ENCODE results near the gene IRF2.
A peak's percentile ranks its signal among the peaks of the same experiment; 100 is the strongest.

IRF2 gene

GRCh38 chr4:184474263-184475095 lies at the start of gene IRF2:
Gene IRF2 (minus strand): TSS chr4:184474550. CDS start chr4:184429064, 45,486 bp downstream.
- peak; percentile 86 to 94 (median 88) for DNase-seq

GRCh38 chr4:184515606-184516005 lies 41.3 kb upstream of the IRF2 start:
- no peak for DNase-seq

- DNase-seq: no peak
These were observed 40.0 kb upstream of the IRF2 start for GRCh38 chr4:184514121-184514988.

- DNase-seq: no peak
These were observed 39.4 kb upstream of the IRF2 start for GRCh38 chr4:184513802-184514120.

- no peak for DNase-seq
These were observed 36.8 kb upstream of the IRF2 start for GRCh38 chr4:184511156-184511555.

GRCh38 chr4:184510401-184510800 lies 36.1 kb upstream of the IRF2 start:
- no peak for DNase-seq

- no peak for DNase-seq
These were observed 32.3 kb upstream of the IRF2 start for GRCh38 chr4:184506527-184507121.

- no peak for DNase-seq
These were observed 30.0 kb upstream of the IRF2 start for GRCh38 chr4:184504385-184504784.

- DNase-seq: peak in 1 of 4 experiments; percentile 15
These were observed 29.5 kb upstream of the IRF2 start for GRCh38 chr4:184503869-184504300.

GRCh38 chr4:184500748-184501589 lies 26.6 kb upstream of the IRF2 start:
- DNase-seq: no peak

- no peak for DNase-seq
These were observed 25.6 kb upstream of the IRF2 start for GRCh38 chr4:184499996-184500395.

GRCh38 chr4:184498598-184498997 lies 24.2 kb upstream of the IRF2 start:
- DNase-seq: no peak

- DNase-seq: no peak
These were observed 15.4 kb upstream of the IRF2 start for GRCh38 chr4:184489771-184490170.

- no peak for DNase-seq
These were observed 13.2 kb upstream of the IRF2 start for GRCh38 chr4:184487503-184487902.

GRCh38 chr4:184485279-184485678 lies 10.9 kb upstream of the IRF2 start:
- no peak for DNase-seq

GRCh38 chr4:184481544-184481943 lies 7.2 kb upstream of the IRF2 start:
- no peak for DNase-seq

GRCh38 chr4:184479516-184479950 lies 5.2 kb upstream of the IRF2 start:
- no peak for DNase-seq

GRCh38 chr4:184477201-184477999 lies 3.0 kb upstream of the IRF2 start:
- no peak for DNase-seq

GRCh38 chr4:184476695-184477094 lies 2.3 kb upstream of the IRF2 start:
- peak in 1 of 4 experiments; percentile 8 for DNase-seq

- DNase-seq: no peak
These were observed 1.1 kb upstream of the IRF2 start for GRCh38 chr4:184475498-184475897.

GRCh38 chr4:184475096-184475461 lies 729 bp upstream of the IRF2 start:
- DNase-seq: peak; percentile 42 to 54 (median 46)

All from activated naive CD4-positive, alpha-beta T cell (primary cell).